Mammary epithelial cell (primary cell): ENCODE data around the gene BCKDK.

Experiments used
- CTCF ChIP-seq, 2 donors: IDR thresholded peaks in 1 of 2; conservative IDR thresholded peaks in 1 of 2; 2 replicates each; pipeline ENCODE4 v1.5.1; 2011 to 2012; ENCODE audit warnings: inconsistent platforms in 2 of 2, low read length in 2 of 2, mild to moderate bottlenecking in 2 of 2, control low read depth in 1 of 2, low read depth in 1 of 2; ENCODE audit not compliant: insufficient read depth in 1 of 2; ENCODE audit errors: extremely low read depth in 1 of 2
- EZH2 ChIP-seq: IDR thresholded peaks from 2 replicates; pipeline ENCODE4 v1.6.1; 2012; ENCODE audit warnings: low read length, inconsistent platforms, borderline replicate concordance

GRCh38 chr16:31071861-31072260 is 36.3 kb upstream of the BCKDK start:
- TF ChIP-seq CTCF (conservative IDR thresholded peaks at IDR 0.05 in 1 of 2, IDR thresholded peaks at IDR 0.05 in 1 of 2; ENCODE audit: extremely low read depth in 1 of 2, insufficient read depth in 1 of 2, low read depth in 1 of 2, low read length in 2 of 2), result no peak
- no peak for TF ChIP-seq EZH2
